ENCODE data around the gene TRAFD1.
"Not testable (repeated sequence)": the region's sequence is repeated elsewhere in the genome, so short reads cannot be mapped to it uniquely, and the experiment has no call there.

TRAFD1 gene

DNA sequence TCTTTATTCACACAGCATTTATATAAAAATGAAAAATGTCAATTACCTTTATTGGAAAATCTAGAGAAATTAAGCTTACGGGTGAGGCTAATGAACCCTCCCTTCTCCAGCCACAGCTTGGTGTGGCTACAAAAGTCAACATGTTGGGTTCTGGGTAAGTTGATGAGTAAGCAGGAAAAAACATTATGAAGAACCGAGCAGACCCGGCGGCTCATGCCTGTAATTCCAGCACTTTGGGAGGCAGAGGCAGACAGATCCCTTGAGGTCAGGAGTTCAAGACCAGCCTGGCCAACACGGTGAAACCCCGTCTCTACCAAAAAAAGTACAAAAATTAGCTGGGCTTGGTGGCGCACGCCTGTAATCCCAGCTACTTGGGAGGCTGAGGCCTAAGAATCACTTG, 27.7 kb upstream of the TRAFD1 start:
- TF ChIP-seq, protein P1, sequence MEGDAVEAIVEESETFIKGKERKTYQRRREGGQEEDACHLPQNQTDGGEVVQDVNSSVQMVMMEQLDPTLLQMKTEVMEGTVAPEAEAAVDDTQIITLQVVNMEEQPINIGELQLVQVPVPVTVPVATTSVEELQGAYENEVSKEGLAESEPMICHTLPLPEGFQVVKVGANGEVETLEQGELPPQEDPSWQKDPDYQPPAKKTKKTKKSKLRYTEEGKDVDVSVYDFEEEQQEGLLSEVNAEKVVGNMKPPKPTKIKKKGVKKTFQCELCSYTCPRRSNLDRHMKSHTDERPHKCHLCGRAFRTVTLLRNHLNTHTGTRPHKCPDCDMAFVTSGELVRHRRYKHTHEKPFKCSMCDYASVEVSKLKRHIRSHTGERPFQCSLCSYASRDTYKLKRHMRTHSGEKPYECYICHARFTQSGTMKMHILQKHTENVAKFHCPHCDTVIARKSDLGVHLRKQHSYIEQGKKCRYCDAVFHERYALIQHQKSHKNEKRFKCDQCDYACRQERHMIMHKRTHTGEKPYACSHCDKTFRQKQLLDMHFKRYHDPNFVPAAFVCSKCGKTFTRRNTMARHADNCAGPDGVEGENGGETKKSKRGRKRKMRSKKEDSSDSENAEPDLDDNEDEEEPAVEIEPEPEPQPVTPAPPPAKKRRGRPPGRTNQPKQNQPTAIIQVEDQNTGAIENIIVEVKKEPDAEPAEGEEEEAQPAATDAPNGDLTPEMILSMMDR (IDR thresholded peaks at IDR 0.05): no peak
- DNase-seq (ENCODE audit: low spot score): no peak
- H3K27ac ChIP-seq: no peak overlapping the region
- H3K4me3 ChIP-seq: no peak overlapping the region

DNA sequence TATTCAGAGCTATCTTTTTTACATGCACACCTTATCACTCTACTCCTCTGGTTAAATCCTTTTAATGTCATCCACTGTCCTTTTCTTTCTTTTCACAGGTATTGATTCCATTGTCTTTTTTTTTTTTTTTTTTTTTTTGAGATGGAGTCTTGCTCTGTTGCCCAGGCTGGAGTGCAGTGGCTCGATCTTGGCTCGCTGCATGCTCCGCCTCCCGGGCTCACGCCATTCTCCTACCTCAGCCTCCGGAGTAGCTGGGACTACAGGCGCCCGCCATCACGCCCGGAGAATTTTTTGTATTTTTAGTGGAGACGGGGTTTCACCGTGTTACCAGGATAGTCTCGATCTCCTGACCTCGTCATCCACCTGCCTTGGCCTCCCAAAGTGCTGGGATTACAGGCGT, 24.9 kb upstream of the TRAFD1 start:
- H3K4me3 ChIP-seq; DNase-seq (ENCODE audit: low spot score); H3K27ac ChIP-seq: not testable (repeated sequence)

DNA sequence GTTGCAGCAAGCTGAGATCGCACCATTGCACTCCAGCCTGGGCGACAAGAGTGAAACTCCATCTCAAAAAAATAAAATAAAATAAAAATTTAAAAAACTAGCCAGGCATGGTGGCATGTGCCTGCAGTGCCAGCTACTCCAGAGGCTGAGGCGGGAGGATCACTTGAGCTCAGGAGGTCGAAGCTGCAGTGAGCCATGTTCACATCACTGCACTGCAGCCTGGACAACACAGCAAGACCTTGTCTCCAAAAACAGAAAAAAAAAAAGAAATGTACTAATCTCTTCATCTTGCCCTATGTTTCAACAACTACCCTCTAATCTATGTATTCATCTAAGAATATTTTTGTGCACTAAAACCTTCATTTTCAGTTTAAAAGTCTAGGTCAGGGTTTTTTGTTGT, 23.2 kb upstream of the TRAFD1 start:
- H3K4me3 ChIP-seq: no peak overlapping the region
- TF ChIP-seq, protein P1 (IDR thresholded peaks at IDR 0.05): no peak
- H3K27ac ChIP-seq: no peak overlapping the region
- no peak for DNase-seq (ENCODE audit: low spot score)

DNA sequence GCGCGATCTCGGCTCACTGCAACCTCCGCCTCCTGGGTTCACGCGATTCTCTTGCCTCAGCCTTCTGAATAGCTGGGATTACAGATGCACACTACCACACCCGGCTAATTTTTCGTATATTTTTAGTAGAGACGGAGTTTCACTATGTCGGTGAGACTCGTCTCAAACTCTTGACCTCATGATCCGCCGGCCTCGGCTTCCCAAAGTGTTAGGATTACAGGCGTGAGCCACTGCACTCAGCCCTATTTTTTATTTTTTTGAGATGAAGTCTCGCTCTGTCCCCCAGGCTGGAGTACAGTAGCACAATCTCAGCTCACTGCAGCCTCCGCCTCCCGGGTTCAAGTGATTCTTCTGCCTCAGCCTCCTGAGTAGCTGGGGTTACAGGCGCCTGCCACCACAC, 22.6 kb upstream of the TRAFD1 start:
- not testable (repeated sequence) for DNase-seq (ENCODE audit: low spot score); H3K27ac ChIP-seq; H3K4me3 ChIP-seq

GRCh38 chr12:112103758-112104503, 21.4 kb upstream of the TRAFD1 start:
- TF ChIP-seq, protein P1 (IDR thresholded peaks at IDR 0.05): no peak
- H3K4me3 ChIP-seq: no peak overlapping the region
- no peak for DNase-seq (ENCODE audit: low spot score)
- peak overlapping the region in 1 of 2 donors; percentile 5 for H3K27ac ChIP-seq

DNA sequence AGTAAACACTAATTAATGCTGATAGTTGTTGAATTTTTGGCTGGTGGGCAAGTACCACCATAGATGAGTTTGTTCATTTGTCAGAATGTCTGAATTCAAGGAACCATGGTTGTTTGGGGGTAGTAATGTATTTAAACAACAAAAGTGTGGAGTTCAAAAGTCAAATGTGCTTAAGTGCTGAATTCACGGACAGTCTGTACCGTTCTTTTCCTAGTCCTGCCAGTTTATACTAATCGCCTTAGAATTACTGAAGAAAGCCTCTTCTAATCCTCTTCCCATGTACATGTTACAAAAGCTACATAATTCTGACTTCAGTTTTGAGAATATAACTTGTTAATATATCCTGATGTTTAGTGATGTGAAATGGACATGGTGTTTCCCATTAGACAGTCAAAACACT, 19.5 kb upstream of the TRAFD1 start:
- H3K4me3 ChIP-seq: no peak overlapping the region
- TF ChIP-seq, protein P1 (IDR thresholded peaks at IDR 0.05): no peak
- H3K27ac ChIP-seq: no peak overlapping the region
- DNase-seq (ENCODE audit: low spot score): no peak

GRCh38 chr12:112107306-112108201, 17.8 kb upstream of the TRAFD1 start:
- TF ChIP-seq, protein P1 (IDR thresholded peaks at IDR 0.05): no peak
- no peak for DNase-seq (ENCODE audit: low spot score)
- Histone ChIP-seq H3K27ac (peak overlapping the region; percentile 91 to 99), H3K4me3 (peak overlapping the region; percentile 91)

Data from coronary artery (tissue), 2 donors.